HG03139 (cell line): Measurements from ENCODE around the gene SMC5.

Experiments used
- ATAC-seq: cut with Tn5 transposase; IDR thresholded peaks from one replicate; pipeline ENCODE4 v1.9.1; 2021; ENCODE audit not compliant: unreplicated experiment

The SMC5 gene

GRCh38 chr9:70403618-70404025 is 144.8 kb downstream of the SMC5 start:
- ATAC-seq: no peak

GRCh38 chr9:70404261-70404660 is 145.5 kb downstream of the SMC5 start:
- ATAC-seq: no peak
